AG09319 (cell line): ENCODE results near the gene KIF26B.
A peak's percentile ranks its signal among the peaks of the same experiment; 100 is the strongest.

Source experiments
- DNase-seq: peaks from one replicate; pipeline ENCODE4 v3.0.0-alpha.2; 2010; ENCODE audit warnings: low read depth; ENCODE audit errors: extremely low read depth
- CTCF ChIP-seq: IDR thresholded peaks from 2 replicates; pipeline ENCODE4 v1.5.1; 2011; ENCODE audit warnings: low read depth, mild to moderate bottlenecking, inconsistent platforms, low read length, moderate library complexity

KIF26B gene

DNA sequence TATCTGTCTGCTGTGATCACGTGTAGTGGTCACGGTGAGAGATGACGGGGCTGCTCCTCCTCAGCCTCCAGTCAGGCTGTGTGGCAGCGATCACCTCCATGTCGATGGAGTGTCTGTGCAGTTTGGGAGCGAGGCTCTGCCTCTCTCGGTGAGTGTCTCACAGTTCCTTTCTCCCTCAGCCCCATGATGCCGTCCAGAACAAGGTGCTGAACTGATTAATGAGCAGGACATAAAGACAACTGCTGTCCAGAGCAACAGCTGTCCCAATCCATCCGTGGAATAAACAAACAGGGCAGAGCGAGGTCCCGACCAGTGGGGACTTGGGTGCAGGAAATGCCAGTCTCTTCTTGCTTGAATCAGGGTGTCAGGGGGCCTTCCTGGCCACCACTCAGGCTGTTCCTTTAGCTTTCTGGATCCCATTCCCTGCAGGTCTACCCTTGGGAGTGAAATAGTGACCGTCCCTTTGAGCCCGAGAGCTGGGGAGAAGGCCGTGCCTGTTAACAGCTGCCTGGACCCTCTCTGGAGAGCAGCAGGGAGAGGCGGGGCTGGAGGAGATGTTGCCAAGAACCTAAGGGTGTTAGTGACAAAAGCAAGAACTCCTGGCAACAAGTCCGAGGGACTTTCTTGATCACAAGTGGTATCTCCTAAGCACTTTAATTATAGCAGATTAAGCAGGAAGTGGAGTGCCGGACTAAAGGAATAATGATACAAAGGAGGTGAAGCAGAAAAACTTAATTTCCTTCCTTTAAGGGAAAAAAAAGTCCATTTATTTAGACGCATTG lies 443.9 kb downstream of the KIF26B start:
- no peak for TF ChIP-seq CTCF
- DNase-seq: no peak

GRCh38 chr1:245599371-245600174 lies 444.8 kb downstream of the KIF26B start:
- TF ChIP-seq CTCF: no peak
- peak; percentile 95 for DNase-seq

GRCh38 chr1:245600658-245601057 lies 445.9 kb downstream of the KIF26B start:
- DNase-seq: no peak
- no peak for TF ChIP-seq CTCF

GRCh38 chr1:245603311-245603865 lies 448.6 kb downstream of the KIF26B start:
- TF ChIP-seq CTCF: no peak

GRCh38 chr1:245604979-245605378 lies 450.2 kb downstream of the KIF26B start:
- DNase-seq: no peak
- no peak for TF ChIP-seq CTCF

More at GRCh38 chr1:245603311-245603865, 448.6 kb downstream of the KIF26B start:
- no peak for DNase-seq

DNA sequence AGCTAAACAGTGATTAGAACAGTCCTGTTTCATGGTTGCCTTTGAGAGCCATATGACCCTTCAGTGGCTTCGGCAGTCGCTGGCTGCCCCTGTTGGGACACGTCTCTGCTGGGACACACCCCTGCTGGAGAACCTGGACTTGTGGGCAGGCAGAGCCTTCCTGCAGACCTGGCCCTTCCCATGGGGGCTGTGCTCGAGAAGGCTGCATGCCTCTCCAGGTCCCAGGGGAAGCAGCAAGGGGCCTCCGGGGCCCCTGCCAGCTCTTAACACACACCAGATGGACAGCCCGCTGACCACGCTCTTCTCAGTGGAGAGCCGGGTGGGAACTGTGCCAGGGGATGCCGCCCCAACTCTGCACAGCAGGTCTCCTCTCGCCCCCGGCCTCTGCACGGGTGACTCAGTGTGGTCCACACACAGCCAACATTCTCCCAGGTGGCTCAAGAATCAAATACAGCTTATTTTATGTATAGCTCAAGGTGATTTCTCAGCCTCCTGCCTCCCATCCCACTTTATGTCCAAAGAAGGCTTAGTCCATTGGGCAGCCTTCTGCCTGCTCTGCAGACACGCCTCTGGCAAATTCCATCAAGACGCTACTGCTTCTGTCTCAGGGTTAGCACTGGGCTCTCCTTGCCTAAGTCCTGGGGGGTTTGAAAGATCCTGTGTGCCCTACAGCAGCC lies 450.8 kb downstream of the KIF26B start:
- DNase-seq: peak; percentile 79
- no peak for TF ChIP-seq CTCF
